ENCODE measurements around the gene MYH2.

Gene MYH2

DNA sequence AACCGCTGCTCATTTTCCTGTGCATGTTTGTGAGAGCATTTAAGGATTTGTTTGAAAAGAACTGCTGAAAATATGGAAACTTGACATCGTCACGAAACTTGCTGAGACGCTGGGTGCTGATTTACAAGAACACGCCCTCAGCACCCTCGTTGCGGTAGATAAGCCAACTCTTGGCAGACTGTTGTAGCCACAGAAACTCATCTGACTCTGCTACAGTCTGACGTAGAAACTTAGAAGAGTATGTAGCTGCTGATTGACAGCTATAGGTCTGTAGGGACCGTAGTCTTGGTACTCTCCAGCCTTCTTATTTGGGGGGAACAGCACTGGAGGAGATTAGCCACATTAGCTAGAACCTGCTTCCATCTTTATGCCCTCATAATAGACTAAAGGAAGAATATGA is 36.1 kb upstream of the MYH2 start:
- Histone ChIP-seq H4K20me1 (ENCODE audit: insufficient read depth, low read length) (no peaks in the 10 kb centered on the region), H3F3A (ENCODE audit: insufficient read depth, low read length) (no peaks in the 10 kb centered on the region), H3K9me3 (replicated peaks; ENCODE audit: insufficient read depth, low read length) (no peaks in the 10 kb centered on the region), H3K27ac (ENCODE audit: low read length) (no peak overlapping the region), H3K9ac (ENCODE audit: low read length) (no peak overlapping the region), H3K4me1 (ENCODE audit: low read length) (no peaks in the 10 kb centered on the region), H2AFZ (ENCODE audit: low read length) (no peak overlapping the region), H3K9me2 (replicated peaks; ENCODE audit: insufficient read depth, low read length) (no peaks in the 10 kb centered on the region), H3K79me2 (ENCODE audit: low read length) (no peaks in the 10 kb centered on the region), H3K36me3 (replicated peaks; ENCODE audit: insufficient read depth, low read length) (no peaks in the 10 kb centered on the region), H3K27me3 (replicated peaks; ENCODE audit: insufficient read depth, low read length) (no peaks in the 10 kb centered on the region), H3K4me3 (ENCODE audit: low read length) (no peak overlapping the region), H3K4me2 (ENCODE audit: low read depth, low read length) (no peak overlapping the region)
- DNase-seq = no peak
- TF ChIP-seq EZH2phosphoT487 (IDR thresholded peaks at IDR 0.05; ENCODE audit: low read length) (no peak), CTCF (IDR thresholded peaks at IDR 0.05; ENCODE audit: low read length) (no peak)

DNA sequence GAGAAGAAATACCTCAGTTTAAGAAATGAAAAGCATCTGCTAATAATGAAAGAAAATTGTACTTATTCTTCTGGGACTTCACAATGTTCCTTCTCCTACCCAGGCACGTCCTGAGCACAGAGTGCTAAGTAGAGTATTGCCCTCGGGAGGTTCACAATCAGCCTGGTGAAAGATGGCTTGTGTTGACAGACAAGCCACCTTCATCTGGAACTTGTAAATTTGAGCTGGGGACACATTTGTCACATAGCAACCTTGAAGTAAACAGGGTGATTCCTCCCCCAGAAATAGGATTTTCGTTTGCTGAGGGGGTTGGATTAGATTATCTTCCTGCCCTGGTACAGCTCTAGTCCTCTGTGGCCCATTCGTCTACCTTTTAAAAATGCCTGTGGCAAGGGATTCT is 34.4 kb upstream of the MYH2 start:
- Histone ChIP-seq H3K79me2 (ENCODE audit: low read length) (no peaks in the 10 kb centered on the region), H3K9me3 (replicated peaks; ENCODE audit: insufficient read depth, low read length) (no peaks in the 10 kb centered on the region), H3K27ac (ENCODE audit: low read length) (no peak overlapping the region), H3K9ac (ENCODE audit: low read length) (no peak overlapping the region), H3K9me2 (replicated peaks; ENCODE audit: insufficient read depth, low read length) (no peaks in the 10 kb centered on the region), H3K4me2 (ENCODE audit: low read depth, low read length) (no peak overlapping the region), H3K4me3 (ENCODE audit: low read length) (no peak overlapping the region), H4K20me1 (ENCODE audit: insufficient read depth, low read length) (no peaks in the 10 kb centered on the region), H2AFZ (ENCODE audit: low read length) (no peak overlapping the region), H3K27me3 (replicated peaks; ENCODE audit: insufficient read depth, low read length) (no peaks in the 10 kb centered on the region), H3F3A (ENCODE audit: insufficient read depth, low read length) (no peaks in the 10 kb centered on the region), H3K36me3 (replicated peaks; ENCODE audit: insufficient read depth, low read length) (no peaks in the 10 kb centered on the region), H3K4me1 (ENCODE audit: low read length) (no peaks in the 10 kb centered on the region)
- DNase-seq = no peak
- TF ChIP-seq CTCF (IDR thresholded peaks at IDR 0.05; ENCODE audit: low read length) = no peak
- TF ChIP-seq EZH2phosphoT487 (IDR thresholded peaks at IDR 0.05; ENCODE audit: low read length) = no peak
- TF ChIP-seq EZH2 (optimal IDR thresholded peaks at IDR 0.05; ENCODE audit: low read depth, low read length) = no peak

DNA sequence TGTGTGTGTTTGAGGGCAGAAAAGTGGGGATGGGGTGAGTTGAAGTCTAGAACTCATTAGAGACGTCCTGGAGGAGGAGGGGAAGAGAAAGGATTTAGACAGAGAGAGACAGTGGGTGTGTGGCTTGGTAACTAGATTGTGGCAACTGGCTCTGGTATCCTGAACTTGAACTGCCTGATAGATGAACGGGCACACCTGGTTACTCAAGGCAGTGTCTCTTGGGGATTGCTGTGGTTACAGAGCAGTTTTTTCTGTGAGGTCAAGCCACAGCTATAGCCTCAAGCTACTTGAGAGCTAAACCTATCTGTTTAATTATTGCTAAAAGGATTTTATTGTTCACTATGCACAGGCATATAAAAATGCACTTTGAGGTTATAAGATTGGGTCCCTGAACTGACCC is 29.8 kb upstream of the MYH2 start:
- Histone ChIP-seq H3F3A (ENCODE audit: insufficient read depth, low read length) (no peaks in the 10 kb centered on the region), H3K4me1 (ENCODE audit: low read length) (no peaks in the 10 kb centered on the region), H3K9ac (ENCODE audit: low read length) (no peak overlapping the region), H3K9me3 (replicated peaks; ENCODE audit: insufficient read depth, low read length) (no peaks in the 10 kb centered on the region), H3K36me3 (replicated peaks; ENCODE audit: insufficient read depth, low read length) (no peaks in the 10 kb centered on the region), H4K20me1 (ENCODE audit: insufficient read depth, low read length) (no peaks in the 10 kb centered on the region), H3K9me2 (replicated peaks; ENCODE audit: insufficient read depth, low read length) (no peaks in the 10 kb centered on the region), H3K27ac (ENCODE audit: low read length) (no peak overlapping the region), H3K27me3 (replicated peaks; ENCODE audit: insufficient read depth, low read length) (no peaks in the 10 kb centered on the region), H3K79me2 (ENCODE audit: low read length) (no peaks in the 10 kb centered on the region), H3K4me3 (ENCODE audit: low read length) (no peak overlapping the region), H2AFZ (ENCODE audit: low read length) (no peak overlapping the region), H3K4me2 (ENCODE audit: low read depth, low read length) (no peak overlapping the region)
- DNase-seq = no peak
- TF ChIP-seq EZH2 (optimal IDR thresholded peaks at IDR 0.05; ENCODE audit: low read depth, low read length) (no peak), CTCF (IDR thresholded peaks at IDR 0.05; ENCODE audit: low read length) (no peak), EZH2phosphoT487 (IDR thresholded peaks at IDR 0.05; ENCODE audit: low read length) (no peak)
